NCI-H524 (cell line): ENCODE measurements around the gene IFRD1.

ENCODE experiments used
- DNase-seq, 2 experiments: peaks; one replicate each; lab custom pipeline; 2025; lab: John Stamatoyannopoulos, UW

Gene IFRD1

DNA sequence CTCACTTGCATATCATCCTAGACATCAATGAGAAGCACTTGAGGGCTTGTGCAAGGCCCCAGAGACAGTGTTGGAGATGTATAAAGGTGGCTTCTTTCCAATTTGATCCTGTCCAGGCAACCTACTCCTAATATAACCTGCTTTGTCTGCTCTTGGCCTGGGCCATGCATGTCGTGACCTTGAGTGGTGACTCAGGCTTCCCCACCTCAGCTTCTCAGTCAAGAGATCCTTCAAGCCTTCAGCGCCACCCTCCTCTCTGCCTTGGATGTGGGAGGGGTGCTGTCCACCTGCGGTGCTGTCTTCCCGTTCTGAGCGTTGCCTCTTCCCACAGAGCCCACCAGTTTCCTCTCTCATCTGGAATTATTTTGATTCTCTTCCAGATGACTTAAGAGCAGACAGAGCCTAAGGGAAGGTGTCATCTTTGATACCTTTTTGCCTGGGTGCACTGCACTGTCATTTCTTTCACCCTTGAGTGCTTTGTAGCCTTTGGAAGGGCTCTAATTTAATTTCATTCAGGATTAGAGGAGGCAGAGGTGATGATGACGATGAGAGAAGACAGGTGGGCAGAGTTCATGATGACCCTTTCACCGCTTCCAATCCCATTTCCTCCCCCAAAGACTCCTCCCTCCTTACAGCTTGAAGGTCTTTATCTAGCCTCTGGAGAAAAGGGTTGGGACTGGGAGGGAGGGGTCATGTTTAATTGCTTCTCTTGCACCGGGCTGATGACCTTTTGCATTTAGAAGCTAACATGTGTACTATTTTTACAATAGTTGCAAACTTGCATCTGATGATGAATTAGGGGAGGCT is 37.4 kb downstream of the IFRD1 start:
- DNase-seq, result no peak

DNA sequence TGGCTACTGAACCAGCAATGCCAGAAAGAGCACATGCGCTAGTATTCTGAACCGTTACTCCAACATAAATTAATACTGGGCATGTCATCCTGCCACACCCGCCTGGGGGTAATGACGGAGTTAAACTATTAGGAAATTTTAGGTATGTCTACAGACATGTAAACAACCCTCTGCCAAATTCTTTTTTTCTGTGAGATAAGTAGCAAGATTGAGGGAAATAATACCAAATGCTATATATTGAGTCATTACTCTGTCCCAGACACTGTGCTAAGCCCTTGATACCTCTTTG is 37.9 kb downstream of the IFRD1 start:
- DNase-seq, result no peak

DNA sequence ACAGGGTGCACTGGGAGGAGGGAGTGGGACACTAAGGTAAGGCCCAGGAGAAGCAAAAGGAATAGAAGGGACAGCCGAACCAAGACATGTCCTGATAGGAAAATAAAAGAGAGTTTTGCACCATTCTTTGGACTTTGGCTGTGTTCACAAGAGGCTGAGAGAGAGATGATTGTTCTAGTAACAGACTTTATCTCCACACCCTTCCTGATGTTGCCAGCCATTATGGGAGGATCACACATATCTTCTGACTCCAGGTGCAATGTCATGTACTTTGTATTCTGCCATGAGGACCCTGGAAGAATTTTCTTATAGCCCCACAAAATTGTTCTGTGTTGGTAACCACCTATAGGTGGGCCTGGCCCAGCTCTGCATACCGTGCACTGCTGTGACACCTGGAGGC is 41.9 kb downstream of the IFRD1 start:
- no peak for DNase-seq

DNA sequence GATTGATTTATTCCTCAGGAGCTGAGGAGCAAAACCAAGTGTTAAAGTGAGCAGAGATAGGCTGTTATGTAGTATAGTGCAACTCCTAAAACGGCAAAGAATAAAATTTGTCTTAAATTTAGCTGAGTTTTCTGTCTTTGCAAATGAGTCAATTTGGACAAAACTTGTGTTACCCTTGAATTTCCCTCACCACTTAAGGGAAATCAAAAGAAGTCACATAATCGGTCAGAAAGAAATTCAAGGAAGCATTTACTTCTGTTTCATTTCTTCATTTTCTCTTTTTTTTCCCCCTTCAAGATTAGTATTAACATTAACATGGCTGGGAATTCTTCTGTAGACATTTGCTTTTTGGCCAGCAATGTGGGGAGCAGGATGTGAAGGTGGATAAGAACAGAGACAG is 44.4 kb downstream of the IFRD1 start:
- DNase-seq, result no peak

DNA sequence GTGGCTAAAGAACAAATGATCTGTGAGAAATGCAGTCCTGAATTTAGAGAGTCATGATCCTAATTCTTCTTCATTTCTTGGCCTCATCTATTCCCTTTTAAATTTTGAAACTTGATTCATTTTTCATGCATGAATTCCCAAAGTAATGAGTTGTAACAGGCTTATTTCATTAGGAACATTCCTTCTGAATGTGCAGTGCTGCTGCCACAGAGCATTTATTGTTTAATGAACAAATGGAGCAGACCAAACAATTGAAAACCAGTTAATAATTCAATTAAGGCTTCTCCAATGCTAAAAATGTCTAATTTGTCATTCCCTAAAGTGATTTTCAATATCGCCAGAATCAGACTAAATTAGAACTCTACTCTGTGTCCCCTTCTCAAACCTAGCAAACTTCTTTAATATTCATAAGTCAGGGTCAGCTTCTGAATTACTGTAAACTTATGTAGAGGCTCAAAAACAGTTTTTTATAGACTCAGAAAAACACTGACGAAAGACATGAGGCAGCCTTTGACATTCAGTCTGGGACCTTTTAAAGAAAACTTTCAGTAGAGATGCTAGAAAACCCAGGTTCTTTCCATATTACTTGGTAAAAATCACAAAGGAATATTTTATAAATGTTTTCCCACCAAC is 45.0 kb downstream of the IFRD1 start:
- DNase-seq, result no peak

DNA sequence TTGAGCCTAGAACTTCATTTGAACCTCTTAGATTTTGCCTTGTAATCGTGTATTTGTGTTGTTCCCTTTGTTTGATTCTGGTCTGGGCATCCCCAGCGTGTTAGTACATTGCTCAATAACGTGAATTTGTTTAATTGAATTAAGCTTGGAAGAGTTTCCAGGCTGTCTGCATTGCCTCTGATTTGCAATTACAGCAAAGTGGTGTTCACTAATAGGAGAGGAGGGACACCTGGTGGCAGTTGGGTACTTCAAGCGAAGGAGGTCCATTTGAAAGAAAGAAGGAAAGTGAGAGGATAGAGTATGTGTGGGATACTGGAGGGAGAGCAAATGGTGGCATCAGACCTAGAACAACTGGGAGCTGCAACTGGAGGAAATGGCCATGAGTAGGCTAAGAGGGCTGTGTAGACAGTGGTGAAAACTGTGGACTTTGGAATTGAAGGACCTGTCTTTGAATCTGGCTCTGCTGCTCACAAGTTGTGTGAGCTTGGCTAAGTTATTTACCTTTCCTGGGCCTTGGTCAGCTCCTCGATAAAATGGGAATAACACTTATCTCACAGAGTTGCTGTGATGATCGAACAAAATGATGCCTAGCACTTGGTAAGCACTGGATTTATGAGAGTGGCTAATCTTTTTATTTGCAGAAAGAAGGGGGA is 45.7 kb downstream of the IFRD1 start:
- peak; percentile 7 to 74 for DNase-seq

DNA sequence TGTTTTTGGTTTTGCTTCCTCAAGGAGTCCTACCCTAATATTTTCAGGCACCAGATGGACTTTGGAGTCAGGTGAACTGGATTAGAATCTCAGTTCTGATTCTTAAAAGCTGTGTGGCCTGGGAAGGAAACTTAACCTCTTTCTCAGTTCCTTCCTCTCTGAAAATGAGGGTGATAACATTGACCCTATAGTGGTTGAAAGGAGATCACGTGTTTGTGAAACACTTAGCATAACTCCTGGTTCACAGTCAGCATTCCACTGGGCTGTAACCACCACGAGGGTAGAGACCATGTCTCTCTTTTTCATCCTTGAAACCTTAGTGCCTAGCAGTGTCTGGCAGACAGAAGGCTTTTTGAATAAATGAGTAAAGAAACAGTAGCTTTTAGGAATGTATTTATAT is 47.2 kb downstream of the IFRD1 start:
- DNase-seq, result no peak

DNA sequence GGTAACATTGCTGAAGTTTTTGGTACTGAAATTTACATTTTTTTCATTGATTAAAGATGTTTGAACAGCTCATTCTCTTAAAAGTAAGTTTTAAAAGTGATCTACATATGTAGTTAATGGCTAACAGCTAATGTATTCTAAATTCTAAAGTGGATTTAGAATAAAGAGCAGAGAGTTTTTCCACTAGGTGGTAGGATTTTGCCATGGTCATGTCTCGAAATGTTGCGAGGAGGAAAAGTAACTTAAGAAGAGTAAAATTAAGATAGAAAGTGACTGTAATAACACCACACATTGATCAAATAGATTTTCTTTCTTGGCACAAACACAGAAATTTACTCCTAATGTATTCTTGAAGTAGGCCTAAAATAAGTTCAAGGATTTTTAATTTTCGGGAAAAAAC is 50.4 kb downstream of the IFRD1 start:
- peak in 1 of 2 experiments; percentile 39 for DNase-seq

DNA sequence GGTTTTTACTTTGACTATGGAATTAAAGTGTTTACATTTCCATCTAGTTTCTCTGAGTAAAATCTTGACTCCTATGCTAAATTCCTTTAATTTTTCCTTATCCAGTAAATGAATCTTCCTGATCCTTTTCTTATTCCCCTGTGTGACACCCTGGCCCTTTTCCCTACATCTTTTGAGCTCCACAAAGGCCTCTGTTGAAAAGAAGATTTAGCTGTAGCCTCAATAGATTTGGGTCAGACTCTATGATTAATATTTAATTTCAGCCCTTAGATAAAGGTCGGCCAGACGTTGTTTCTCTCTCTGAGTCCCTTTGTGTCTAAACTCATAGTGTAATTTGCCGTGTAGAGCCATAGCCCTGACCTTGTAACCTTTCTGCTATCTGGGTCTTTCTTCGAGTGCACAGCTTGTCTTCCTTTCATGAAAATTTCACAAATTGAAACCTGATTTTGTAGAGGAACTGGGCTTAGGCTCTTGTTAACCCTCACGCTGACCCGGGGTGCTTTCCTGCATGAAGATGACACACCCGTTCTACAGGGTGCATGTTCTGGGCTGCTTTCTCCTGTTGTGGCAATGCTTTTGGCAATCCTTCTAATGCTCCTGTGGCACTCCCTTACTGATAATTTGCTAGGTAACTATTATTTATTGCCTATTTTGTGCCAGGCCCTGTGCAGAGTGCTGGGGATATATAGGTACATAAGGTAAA is 51.7 kb downstream of the IFRD1 start:
- DNase-seq, result no peak

DNA sequence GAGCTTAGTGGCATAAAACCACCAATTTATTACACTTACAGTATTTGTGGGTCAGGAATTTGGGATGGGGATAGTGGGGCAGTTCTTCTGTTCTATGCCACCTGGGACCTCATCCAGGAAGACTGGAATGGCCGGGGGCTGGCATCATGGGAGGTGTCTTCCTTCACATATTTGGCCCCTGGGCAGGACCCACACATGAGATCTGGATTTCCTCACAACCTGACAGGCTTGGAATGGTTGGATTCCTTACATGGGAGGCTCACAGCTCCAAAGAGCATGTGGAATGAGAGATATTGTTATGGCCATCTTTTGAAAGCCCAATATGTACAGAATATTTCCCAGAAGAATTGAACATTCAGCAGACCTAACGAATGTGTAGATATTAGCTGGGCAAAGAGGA is 52.4 kb downstream of the IFRD1 start:
- no peak for DNase-seq

DNA sequence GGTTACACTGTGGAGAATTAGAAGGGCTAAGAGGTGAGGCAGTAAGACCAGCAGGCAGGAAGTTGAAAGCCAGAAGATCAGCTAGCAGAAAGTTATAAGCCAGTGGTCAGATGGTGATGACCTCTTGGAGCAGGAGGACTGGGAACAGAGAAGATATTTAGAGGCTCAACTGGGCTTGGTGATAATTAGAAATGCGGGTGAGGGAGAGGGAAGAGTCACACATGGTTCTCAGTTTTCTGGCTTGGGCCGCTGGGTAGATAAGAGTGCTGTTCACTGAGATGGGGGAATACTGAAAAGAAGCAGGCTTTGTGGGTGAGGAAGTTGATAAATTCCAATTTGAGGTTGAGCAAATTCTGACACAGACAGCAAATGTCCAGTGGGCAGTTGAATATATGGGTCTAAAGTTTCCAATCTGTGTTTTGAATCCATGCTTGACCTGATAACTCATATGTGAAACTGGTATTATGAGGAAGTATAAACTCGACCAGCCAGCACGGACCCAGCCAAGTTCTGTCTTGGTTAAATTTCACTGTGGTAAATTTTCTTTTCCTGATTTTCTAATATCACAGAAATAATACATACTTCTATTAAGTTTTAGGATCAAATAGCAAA is 53.2 kb downstream of the IFRD1 start:
- DNase-seq, result no peak

DNA sequence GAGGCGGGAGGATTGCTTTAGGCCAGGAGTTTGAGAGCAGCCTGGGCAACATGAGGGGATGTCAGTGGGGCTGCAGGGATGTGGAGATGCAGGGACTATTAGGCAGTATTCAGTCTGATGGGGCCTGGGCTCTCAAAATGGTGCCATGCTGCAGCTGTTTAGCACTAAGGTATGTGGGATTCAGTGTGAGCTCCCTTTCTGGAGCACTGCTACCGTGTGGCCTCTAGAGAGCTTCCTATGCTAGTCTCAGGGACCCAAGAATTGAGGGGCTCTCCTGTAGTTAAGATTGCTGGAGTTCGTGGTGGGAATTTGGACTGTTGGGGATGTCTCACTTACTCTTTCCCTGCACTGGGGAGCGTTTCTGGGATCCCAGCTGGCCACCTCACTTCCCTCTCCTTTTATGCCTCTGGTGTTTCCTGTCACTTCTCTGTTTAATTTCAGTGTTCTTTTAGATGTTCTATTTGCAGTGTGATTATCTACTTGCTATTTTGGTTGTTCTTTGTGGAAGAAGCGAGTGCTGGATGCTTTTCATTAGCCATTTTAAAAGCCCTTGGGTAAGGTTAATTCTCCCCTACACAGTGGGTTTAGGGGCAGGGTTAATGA is 53.9 kb downstream of the IFRD1 start:
- DNase-seq, result no peak

DNA sequence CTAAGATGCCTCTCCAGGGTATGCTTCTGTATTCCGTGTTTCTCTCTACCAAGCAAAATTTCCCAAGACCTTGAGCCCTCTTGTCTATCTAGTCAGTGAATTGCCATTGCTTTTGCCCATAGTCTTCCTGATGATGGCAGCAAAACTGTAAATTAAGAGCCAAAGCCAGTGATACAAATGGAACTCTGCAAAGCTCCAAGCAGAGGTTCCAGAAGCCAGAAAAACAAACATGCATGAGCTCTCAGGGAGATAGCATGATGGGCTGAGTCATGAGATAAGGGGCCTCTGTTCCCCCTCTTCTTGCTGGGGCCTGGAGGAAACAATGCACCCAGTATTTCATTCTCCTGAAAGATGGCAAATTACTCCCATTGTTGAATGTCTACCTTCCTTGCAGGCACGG is 55.2 kb downstream of the IFRD1 start:
- DNase-seq, result peak in 1 of 2 experiments; percentile 28

DNA sequence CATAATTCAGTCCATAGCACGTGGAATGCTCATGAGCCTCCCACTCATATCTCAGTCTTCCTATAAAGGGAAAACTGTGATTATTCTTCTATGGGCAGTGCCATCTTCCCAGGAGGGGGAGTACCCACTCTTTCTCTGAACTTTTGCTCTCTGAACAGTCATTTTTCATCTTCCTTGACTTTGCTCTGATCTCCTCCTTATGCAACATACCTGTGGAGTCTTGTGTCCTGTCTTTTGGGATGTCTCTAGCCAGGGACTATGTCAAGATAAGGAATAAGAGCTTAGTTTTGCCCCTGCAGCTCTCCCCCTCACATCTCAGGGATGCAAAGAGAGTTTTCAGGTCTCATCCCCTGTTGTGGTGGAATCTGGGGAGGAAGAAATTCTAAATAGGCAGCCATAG is 58.1 kb downstream of the IFRD1 start:
- DNase-seq, result no peak

DNA sequence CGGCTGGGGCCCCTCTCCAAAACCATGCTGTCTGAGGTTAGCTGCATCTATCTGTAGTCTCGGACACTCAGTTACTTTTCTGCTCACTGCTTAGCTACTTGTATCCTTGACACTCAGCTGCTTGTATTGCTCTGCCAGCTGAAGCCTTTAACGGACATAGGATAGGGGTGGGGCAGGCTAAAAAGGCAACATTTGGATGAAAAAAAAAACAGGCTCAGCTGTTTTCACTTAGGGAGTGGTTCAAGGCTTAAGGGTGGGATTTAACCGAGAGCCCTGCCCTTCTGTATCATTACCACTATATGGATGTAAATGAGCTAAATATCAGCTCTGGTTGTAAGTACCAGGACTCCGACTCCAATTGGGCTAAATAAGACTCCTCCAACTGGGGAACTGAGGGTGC is 59.1 kb downstream of the IFRD1 start:
- no peak for DNase-seq

DNA sequence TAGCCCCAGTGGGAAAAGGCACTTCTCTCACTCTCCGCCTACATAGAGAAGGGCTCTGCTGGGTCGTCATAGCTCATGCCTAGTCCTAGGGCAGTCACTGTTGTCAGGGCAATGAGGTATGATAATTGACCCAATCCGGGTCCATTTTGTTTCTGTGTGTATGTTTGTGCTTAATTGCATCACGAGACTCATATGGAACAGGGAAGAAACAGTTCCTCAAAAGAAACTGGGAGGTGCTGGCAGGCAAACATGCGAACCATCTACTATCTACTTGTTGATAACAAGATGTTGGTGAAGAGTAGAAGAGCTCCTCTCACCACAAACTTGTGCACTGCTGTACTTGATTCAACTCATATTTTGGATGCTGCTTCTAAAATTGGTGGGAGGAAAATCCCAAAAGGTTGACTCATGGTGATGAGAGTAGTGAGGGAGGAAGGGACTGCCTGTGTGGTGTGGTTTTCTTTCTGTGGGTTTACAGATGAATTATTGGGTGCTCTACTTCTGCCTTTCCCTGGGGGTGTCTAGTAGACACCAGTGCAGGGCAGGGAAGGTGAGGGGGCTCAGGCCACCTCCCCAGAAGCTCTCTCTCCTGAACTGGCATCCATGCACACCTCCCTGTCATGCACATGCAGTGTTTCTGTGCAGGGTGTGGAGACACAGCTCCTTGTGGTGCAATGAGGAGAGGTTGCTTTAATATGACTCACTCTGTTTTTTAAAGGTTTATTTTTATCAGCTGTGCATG is 59.9 kb downstream of the IFRD1 start:
- no peak for DNase-seq

DNA sequence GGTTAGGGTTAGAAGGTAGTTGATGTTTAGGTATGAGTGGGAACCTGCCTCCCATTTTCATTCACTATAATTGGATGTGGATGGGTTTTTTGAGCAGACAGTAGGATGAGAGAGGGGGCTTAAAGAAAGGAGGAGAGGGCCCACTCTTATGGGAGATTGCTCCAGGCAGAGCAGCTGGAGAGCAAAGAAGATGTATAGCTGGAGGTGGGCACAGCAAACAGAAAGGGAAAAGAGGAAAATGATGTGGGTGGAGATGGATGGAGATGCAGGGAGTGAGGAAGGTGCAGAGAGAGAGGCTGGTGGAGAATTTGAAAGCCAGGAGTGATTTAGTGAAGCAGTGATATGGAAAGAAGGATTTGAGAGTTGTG is 60.5 kb downstream of the IFRD1 start:
- DNase-seq, result no peak

DNA sequence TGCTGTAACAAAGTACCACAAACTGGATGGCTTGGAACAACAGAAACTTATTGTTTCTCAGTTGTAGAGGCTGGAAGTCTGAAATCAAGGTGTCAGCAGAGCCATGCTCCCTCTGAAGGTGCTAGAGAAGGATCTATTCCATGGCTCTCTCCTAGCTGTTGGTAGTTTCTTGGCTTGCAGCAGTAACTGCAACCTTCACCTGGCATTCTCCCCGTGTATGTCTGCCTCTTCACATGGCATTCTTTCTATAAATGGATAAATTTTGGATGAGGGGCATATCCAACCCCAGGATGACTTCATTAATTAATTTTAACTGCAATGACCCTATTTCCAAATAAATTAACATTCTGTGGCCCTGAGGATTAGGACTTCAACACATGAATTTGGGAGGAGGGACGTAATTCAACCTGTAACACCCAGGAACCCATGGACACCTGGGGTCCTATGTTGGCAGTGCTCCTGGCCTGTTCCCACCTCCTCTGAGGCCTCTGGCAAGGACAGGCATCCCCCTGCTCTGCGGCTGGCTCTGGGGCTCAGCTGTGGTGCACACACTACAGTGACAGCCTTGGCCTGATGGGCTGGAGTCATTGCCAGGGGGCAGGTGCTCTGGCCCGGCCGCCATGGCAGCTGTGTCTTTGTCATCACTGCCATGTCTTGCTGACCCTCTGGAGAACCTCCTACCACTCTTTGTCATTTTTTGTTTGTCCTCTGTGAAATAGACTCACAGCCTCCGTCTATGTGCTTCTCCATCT is 61.4 kb downstream of the IFRD1 start:
- no peak for DNase-seq

DNA sequence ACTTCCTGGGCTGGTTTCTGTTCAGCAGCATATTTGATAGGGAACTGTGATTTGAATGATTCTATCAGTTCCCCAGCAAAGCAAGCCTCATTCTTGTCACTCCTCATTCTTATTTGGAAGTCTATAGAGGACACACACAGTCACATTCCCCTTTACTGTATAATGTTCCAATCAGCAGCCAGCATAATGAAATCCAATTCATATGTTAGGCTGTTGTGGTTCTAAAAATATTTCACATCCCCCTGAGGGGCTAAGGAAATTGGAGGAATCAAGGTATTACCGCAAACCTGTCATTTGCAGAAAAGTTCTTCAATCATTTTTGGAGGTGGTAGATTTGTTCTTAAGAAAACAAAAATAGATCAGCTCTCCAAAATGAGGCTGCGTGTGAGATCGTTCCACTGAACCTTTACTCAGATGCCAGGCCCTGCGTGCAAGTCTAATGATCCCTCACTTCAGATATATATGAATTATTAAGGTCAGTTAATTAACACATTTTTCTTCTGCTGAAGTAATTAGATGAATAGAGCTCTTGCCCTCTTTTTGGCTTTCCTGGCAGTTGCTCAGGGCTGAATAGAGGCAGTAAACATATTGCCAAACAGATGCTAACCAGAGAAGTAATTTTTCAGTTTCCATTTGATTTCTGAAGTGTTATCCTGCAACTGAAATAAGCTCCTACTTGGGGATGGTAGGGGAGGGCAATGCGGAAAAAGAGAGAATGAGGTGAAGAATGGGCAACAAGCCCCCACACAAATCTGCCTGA is 62.4 kb downstream of the IFRD1 start:
- no peak for DNase-seq

DNA sequence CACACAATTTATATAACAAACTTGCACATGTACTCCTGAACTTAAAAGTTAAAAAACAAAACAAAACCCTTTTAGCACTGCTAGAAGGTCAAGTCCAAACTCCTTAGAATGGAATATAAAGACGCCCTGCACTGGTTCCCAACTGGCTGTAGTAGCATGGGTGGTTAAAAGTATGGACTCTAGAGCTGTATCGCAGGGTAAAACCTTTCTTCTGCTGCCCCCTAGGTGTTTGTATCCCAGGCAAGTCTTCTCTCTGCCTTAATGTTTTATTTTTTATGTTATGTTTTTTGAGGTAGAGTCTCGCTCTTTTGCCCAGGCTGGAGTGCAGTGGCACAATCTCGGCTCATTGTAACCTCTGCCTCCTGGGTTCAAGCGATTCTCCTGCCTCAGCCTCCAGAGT is 65.7 kb downstream of the IFRD1 start:
- DNase-seq, result no peak
